ENCODE results near the gene ADO.

DNA sequence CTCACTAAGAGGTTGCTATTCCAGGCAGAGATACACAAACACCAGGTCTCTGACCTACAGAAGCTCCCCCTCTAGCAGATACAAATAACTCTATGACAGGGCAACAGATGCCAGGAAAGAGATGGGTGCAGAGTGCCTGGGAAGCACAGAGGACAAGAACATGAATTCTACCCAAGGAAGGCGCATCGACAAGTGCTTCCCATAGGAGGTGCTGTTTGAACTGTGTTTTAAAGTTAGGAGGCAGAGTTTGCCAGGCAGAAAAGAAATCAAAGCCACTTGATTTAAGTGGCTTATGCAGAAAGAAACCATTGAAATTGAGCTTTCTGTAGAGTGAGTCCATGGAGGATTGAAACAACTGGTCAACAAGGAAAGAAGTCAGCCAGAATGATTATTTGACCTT is 46.9 kb downstream of the ADO start:
- TF ChIP-seq MYNN (IDR thresholded peaks at IDR 0.05) (no peak), MYNN (CRISPR knock-in tag; IDR thresholded peaks at IDR 0.05) (no peak), SETDB1 (IDR thresholded peaks at IDR 0.05; ENCODE audit: low read length) (no peak), RBM22 (IDR thresholded peaks at IDR 0.05; ENCODE audit: low read depth, low read length, poor library complexity, severe bottlenecking) (no peak)
- TF ChIP-seq, protein P1, sequence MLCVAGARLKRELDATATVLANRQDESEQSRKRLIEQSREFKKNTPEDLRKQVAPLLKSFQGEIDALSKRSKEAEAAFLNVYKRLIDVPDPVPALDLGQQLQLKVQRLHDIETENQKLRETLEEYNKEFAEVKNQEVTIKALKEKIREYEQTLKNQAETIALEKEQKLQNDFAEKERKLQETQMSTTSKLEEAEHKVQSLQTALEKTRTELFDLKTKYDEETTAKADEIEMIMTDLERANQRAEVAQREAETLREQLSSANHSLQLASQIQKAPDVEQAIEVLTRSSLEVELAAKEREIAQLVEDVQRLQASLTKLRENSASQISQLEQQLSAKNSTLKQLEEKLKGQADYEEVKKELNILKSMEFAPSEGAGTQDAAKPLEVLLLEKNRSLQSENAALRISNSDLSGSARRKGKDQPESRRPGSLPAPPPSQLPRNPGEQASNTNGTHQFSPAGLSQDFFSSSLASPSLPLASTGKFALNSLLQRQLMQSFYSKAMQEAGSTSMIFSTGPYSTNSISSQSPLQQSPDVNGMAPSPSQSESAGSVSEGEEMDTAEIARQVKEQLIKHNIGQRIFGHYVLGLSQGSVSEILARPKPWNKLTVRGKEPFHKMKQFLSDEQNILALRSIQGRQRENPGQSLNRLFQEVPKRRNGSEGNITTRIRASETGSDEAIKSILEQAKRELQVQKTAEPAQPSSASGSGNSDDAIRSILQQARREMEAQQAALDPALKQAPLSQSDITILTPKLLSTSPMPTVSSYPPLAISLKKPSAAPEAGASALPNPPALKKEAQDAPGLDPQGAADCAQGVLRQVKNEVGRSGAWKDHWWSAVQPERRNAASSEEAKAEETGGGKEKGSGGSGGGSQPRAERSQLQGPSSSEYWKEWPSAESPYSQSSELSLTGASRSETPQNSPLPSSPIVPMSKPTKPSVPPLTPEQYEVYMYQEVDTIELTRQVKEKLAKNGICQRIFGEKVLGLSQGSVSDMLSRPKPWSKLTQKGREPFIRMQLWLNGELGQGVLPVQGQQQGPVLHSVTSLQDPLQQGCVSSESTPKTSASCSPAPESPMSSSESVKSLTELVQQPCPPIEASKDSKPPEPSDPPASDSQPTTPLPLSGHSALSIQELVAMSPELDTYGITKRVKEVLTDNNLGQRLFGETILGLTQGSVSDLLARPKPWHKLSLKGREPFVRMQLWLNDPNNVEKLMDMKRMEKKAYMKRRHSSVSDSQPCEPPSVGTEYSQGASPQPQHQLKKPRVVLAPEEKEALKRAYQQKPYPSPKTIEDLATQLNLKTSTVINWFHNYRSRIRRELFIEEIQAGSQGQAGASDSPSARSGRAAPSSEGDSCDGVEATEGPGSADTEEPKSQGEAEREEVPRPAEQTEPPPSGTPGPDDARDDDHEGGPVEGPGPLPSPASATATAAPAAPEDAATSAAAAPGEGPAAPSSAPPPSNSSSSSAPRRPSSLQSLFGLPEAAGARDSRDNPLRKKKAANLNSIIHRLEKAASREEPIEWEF (CRISPR knock-in tag; IDR thresholded peaks at IDR 0.05): no peak
- TF ChIP-seq, protein P2, sequence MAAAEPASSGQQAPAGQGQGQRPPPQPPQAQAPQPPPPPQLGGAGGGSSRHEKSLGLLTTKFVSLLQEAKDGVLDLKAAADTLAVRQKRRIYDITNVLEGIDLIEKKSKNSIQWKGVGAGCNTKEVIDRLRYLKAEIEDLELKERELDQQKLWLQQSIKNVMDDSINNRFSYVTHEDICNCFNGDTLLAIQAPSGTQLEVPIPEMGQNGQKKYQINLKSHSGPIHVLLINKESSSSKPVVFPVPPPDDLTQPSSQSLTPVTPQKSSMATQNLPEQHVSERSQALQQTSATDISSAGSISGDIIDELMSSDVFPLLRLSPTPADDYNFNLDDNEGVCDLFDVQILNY (CRISPR knock-in tag; IDR thresholded peaks at IDR 0.05): no peak
- TF ChIP-seq, protein P3, sequence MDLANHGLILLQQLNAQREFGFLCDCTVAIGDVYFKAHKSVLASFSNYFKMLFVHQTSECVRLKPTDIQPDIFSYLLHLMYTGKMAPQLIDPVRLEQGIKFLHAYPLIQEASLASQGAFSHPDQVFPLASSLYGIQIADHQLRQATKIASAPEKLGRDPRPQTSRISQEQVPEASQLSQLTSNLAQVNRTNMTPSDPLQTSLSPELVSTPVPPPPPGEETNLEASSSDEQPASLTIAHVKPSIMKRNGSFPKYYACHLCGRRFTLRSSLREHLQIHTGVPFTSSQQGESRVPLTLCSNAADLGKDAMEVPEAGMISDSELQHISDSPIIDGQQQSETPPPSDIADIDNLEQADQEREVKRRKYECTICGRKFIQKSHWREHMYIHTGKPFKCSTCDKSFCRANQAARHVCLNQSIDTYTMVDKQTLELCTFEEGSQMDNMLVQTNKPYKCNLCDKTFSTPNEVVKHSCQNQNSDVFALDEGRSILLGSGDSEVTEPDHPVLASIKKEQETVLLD (IDR thresholded peaks at IDR 0.05): no peak
- TF ChIP-seq, protein P4, sequence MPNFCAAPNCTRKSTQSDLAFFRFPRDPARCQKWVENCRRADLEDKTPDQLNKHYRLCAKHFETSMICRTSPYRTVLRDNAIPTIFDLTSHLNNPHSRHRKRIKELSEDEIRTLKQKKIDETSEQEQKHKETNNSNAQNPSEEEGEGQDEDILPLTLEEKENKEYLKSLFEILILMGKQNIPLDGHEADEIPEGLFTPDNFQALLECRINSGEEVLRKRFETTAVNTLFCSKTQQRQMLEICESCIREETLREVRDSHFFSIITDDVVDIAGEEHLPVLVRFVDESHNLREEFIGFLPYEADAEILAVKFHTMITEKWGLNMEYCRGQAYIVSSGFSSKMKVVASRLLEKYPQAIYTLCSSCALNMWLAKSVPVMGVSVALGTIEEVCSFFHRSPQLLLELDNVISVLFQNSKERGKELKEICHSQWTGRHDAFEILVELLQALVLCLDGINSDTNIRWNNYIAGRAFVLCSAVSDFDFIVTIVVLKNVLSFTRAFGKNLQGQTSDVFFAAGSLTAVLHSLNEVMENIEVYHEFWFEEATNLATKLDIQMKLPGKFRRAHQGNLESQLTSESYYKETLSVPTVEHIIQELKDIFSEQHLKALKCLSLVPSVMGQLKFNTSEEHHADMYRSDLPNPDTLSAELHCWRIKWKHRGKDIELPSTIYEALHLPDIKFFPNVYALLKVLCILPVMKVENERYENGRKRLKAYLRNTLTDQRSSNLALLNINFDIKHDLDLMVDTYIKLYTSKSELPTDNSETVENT (CRISPR knock-in tag; IDR thresholded peaks at IDR 0.05): no peak

Data from K562 (cell line).